ENCODE results near the gene ZNF385C. TPM values are rescaled to one million over a fixed set of nuclear protein-coding genes. Genes with fewer than 3 reads are reported as not detected.
"Not testable (repeated sequence)": the region's sequence is repeated elsewhere in the genome, so short reads cannot be mapped to it uniquely, and the experiment has no call there.

The ZNF385C gene
- total RNA-seq, 1 experiment from 2014 or later = 4.0 TPM

GRCh38 chr17:42016941-42017865 is 81.1 kb downstream of the ZNF385C start, which contains the start of gene DNAJC7:
Gene DNAJC7 (minus strand): TSS chr17:42017439. CDS start chr17:42017416, 23 bp downstream.
- Mint-ChIP-seq H3K36me3 (ENCODE audit: insufficient read depth, unreplicated experiment) (peaks cover 85% of the 10 kb centered on the region), H3K27me3 (ENCODE audit: unreplicated experiment) (no peaks in the 10 kb centered on the region), H3K4me1 (ENCODE audit: low read depth, unreplicated experiment) (peaks cover 59% of the 10 kb centered on the region), H3K4me3 (ENCODE audit: low read depth, unreplicated experiment) (peak within 1 kb of the TSS; percentile 99), H3K9me3 (ENCODE audit: low read depth, unreplicated experiment) (peaks cover 3% of the 10 kb centered on the region), H3K27ac (ENCODE audit: unreplicated experiment) (peak within 1 kb of the TSS; percentile 99)
- intact Hi-C loops (cut with micrococcal nuclease; ENCODE audit: unreplicated experiment) = no loop called here
- no peak for TF ChIP-seq CTCF (IDR thresholded peaks at IDR 0.05; ENCODE audit: unreplicated experiment)
- TSS peak; percentile 60 for BruUV-seq (replicated peaks)
- CTCF ChIA-PET = interaction anchor here (0.6 to 4.2 kb wide), 19 partner anchors 8 to 504 kb away, joined by 3 to 38 read pairs (median 5); partner anchors contain the start of genes DHX58 and JUP
- peak; percentile 95 for DNase-seq

GRCh38 chr17:42016411-42016831 is 81.9 kb downstream of the ZNF385C start:
- DNase-seq = no peak
- Mint-ChIP-seq H3K36me3 (ENCODE audit: insufficient read depth, unreplicated experiment) (peaks cover 77% of the 10 kb centered on the region), H3K4me3 (ENCODE audit: low read depth, unreplicated experiment) (peak overlapping the region; percentile 99), H3K4me1 (ENCODE audit: low read depth, unreplicated experiment) (peaks cover 58% of the 10 kb centered on the region), H3K27ac (ENCODE audit: unreplicated experiment) (peak overlapping the region; percentile 99), H3K27me3 (ENCODE audit: unreplicated experiment) (no peaks in the 10 kb centered on the region), H3K9me3 (ENCODE audit: low read depth, unreplicated experiment) (peaks cover 3% of the 10 kb centered on the region)
- CTCF ChIA-PET = interaction anchor here (0.6 to 4.2 kb wide), 6 partner anchors 14 to 385 kb away, joined by 3 to 38 read pairs (median 5); no protein-coding TSS in a partner anchor
- intact Hi-C loops (cut with micrococcal nuclease; ENCODE audit: unreplicated experiment) = no loop called here
- no TSS peak for BruUV-seq (replicated peaks)
- TF ChIP-seq CTCF (IDR thresholded peaks at IDR 0.05; ENCODE audit: unreplicated experiment) = no peak

GRCh38 chr17:42013740-42014139 is 84.5 kb downstream of the ZNF385C start:
- H3K4me3 Mint-ChIP-seq (ENCODE audit: low read depth, unreplicated experiment); H3K9me3 Mint-ChIP-seq (ENCODE audit: low read depth, unreplicated experiment); intact Hi-C loops (cut with micrococcal nuclease; ENCODE audit: unreplicated experiment); DNase-seq; H3K27me3 Mint-ChIP-seq (ENCODE audit: unreplicated experiment); BruUV-seq (replicated peaks); CTCF ChIA-PET; H3K27ac Mint-ChIP-seq (ENCODE audit: unreplicated experiment): not testable (repeated sequence)
- peaks cover 62% of the 10 kb centered on the region for H3K4me1 Mint-ChIP-seq (ENCODE audit: low read depth, unreplicated experiment)
- H3K36me3 Mint-ChIP-seq (ENCODE audit: insufficient read depth, unreplicated experiment) = peaks cover 65% of the 10 kb centered on the region

- Mint-ChIP-seq H3K4me1 (ENCODE audit: low read depth, unreplicated experiment) (peaks cover 52% of the 10 kb centered on the region), H3K36me3 (ENCODE audit: insufficient read depth, unreplicated experiment) (peaks cover 60% of the 10 kb centered on the region)
- H3K27ac Mint-ChIP-seq (ENCODE audit: unreplicated experiment); H3K27me3 Mint-ChIP-seq (ENCODE audit: unreplicated experiment); BruUV-seq (replicated peaks); H3K4me3 Mint-ChIP-seq (ENCODE audit: low read depth, unreplicated experiment); DNase-seq; H3K9me3 Mint-ChIP-seq (ENCODE audit: low read depth, unreplicated experiment); intact Hi-C loops (cut with micrococcal nuclease; ENCODE audit: unreplicated experiment): not testable (repeated sequence)
- CTCF ChIA-PET = interaction anchor here (0.6 to 1.1 kb wide), 3 partner anchors 11 to 49 kb away, joined by 3 to 8 read pairs (median 4); no protein-coding TSS in a partner anchor
Observed at GRCh38 chr17:42012363-42012762, 85.9 kb downstream of the ZNF385C start.

GRCh38 chr17:42010898-42011516 is 87.3 kb downstream of the ZNF385C start:
- no TSS peak for BruUV-seq (replicated peaks)

GRCh38 chr17:42010266-42010680 is 88.0 kb downstream of the ZNF385C start:
- BruUV-seq (replicated peaks); H3K27me3 Mint-ChIP-seq (ENCODE audit: unreplicated experiment); H3K27ac Mint-ChIP-seq (ENCODE audit: unreplicated experiment); H3K4me3 Mint-ChIP-seq (ENCODE audit: low read depth, unreplicated experiment); intact Hi-C loops (cut with micrococcal nuclease; ENCODE audit: unreplicated experiment); CTCF ChIA-PET; DNase-seq; H3K9me3 Mint-ChIP-seq (ENCODE audit: low read depth, unreplicated experiment): not testable (repeated sequence)
- Mint-ChIP-seq H3K36me3 (ENCODE audit: insufficient read depth, unreplicated experiment) (peaks cover 45% of the 10 kb centered on the region), H3K4me1 (ENCODE audit: low read depth, unreplicated experiment) (peaks cover 52% of the 10 kb centered on the region)

More at GRCh38 chr17:42010898-42011516, 87.3 kb downstream of the ZNF385C start:
- H3K27ac Mint-ChIP-seq (ENCODE audit: unreplicated experiment) = no peak overlapping the region
- intact Hi-C loops (cut with micrococcal nuclease; ENCODE audit: unreplicated experiment) = no loop called here
- no peak for DNase-seq
- H3K36me3 Mint-ChIP-seq (ENCODE audit: insufficient read depth, unreplicated experiment) = peaks cover 52% of the 10 kb centered on the region
- H3K9me3 Mint-ChIP-seq (ENCODE audit: low read depth, unreplicated experiment) = no peaks in the 10 kb centered on the region
- TF ChIP-seq CTCF (IDR thresholded peaks at IDR 0.05; ENCODE audit: unreplicated experiment) = no peak
- no peak overlapping the region for H3K4me3 Mint-ChIP-seq (ENCODE audit: low read depth, unreplicated experiment)
- peaks cover 55% of the 10 kb centered on the region for H3K4me1 Mint-ChIP-seq (ENCODE audit: low read depth, unreplicated experiment)
- no peaks in the 10 kb centered on the region for H3K27me3 Mint-ChIP-seq (ENCODE audit: unreplicated experiment)
- CTCF ChIA-PET = no interaction called here
